NCI-H748 treated with DMSO at 0.1 percent for 48 hours (cell line): ENCODE measurements around the gene RUFY1.
A peak's percentile ranks its signal among the peaks of the same experiment; 100 is the strongest.
"Not testable (repeated sequence)": the region's sequence is repeated elsewhere in the genome, so short reads cannot be mapped to it uniquely, and the experiment has no call there.

Experiments used
- DNase-seq: peaks from one replicate; lab custom pipeline; 2025; lab: John Stamatoyannopoulos, UW

Gene RUFY1

DNA sequence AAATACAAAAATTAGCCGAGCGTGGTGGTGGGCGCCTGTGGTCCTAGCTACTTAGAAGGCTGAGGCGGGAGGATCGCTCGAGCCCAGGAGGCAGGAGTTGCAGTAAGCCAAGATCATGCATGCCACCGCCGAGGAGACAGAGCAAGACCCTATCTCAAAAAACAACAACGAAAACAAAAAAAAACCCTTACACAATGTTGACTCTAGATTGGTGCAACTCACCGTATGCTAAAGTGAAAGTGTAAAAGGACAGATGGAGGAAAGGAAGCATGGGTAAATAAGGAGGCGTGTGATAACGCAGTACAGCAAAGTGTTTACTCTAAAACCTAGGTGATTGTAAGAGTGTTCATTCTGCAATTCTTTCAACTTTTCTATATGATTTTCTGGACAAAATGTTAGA lies 15.9 kb upstream of the RUFY1 start:
- DNase-seq: no peak

DNA sequence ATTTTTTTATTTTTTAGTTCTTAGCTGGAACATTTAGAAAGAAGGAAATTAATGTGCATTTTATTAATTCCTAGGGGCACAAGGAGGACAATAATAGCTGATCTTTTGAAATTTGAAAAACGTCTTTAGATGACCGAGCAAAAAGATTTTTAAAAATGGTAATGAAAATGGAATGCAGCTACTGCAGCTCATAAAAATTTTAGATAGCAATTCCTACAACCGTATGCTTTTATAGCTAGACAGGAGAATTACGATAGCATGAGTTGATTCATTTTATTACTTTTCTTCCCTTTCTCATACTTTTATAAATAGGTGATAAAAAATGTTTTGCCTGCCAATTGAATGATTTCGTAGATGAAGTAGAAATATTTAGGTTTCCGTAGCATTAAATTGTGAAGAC lies 13.7 kb upstream of the RUFY1 start:
- DNase-seq: no peak

DNA sequence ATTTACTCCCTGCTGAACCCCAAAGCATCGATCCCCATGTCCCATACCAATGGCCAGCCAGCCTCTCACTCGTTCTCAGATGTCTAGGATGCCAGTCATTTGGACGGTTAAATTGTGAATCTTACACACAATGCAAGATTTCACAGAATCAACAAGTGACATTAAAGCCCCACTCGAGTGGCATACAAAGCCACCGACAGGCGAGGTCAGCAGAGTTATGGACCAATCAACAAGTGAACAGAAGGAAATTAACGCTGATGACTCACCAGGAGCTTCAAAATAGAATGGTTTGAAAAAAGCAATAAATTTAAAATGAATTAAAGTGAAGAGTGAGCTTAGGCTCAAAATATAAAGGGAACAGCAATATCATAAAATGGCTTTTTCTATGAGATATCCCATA lies 8.2 kb upstream of the RUFY1 start:
- DNase-seq: no peak

DNA sequence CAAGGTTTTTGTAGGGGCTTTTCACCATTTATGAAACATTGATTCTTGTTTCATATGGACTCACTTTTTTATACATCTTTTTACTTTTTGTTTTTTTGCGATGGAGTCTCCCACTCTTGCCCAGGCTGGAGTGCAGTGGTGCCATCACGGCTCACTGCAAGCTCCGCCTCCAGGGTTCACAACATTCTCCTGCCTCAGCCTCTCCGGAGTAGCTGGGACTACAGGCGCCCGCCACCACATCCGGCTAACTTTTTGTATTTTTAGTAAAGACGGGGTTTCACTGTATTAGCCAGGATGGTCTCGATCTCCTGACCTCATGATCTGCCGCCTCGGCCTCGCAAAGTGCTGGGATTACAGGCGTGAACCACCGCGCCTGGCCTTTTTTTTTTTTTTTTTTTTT lies 7.1 kb upstream of the RUFY1 start:
- DNase-seq: not testable (repeated sequence)

DNA sequence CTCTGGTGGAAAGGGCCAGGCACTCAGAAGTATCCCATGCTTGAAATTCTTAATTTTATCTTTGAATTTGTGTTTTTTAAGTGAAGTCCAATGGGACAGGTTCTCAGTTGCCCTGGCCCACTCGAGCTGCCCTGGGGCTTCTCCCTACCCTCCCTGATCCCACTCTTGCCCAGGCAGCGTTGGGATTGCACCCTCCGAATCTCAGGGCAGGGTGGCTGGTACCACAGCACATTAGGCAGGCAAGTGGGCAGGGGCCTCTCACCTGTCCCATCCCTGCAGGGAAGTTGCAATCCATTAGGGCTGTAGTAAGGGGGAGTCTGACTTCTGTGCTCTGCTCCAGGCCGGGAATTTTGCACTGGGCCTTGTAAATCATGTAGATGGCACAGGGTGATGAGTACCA lies 2.7 kb downstream of the RUFY1 start:
- DNase-seq: no peak

DNA sequence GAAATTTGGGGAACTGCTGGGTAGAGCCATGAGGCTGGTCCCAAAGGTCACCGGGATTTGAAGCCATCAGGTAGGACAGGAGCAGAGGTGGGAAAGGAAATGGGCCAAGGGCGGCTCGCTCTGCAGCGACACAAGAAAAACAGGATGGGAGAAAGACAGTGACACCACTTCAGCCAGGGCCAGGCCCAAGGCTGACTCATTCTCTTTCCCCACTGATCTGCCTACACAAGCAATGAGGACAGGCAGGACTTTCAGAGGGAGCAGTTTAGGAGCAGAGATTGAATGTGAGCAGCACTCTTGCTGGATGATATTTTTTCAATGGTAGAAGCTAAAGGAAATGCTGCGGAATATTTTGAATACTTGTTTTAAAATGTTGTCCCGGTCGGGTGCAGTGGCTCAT lies 3.5 kb downstream of the RUFY1 start:
- DNase-seq: no peak

DNA sequence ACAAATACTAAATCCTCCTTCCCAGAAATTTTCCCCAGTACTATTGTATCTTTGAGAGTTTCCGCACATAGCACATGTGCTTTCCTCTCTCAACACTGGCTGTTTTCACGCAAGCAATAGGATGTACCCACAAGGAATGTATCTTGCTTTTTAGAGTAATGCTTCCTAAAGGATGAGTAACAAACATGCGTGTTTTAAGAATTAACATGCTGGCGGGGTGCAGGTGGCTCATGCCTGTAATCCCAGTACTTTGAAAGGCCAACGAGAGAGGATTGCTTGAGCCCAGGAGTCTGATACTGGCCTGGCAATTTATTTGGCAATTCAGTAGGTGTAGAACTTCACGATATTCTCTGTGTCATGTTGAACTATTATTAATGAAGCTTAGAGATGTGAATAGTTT lies 4.6 kb downstream of the RUFY1 start:
- no peak for DNase-seq

DNA sequence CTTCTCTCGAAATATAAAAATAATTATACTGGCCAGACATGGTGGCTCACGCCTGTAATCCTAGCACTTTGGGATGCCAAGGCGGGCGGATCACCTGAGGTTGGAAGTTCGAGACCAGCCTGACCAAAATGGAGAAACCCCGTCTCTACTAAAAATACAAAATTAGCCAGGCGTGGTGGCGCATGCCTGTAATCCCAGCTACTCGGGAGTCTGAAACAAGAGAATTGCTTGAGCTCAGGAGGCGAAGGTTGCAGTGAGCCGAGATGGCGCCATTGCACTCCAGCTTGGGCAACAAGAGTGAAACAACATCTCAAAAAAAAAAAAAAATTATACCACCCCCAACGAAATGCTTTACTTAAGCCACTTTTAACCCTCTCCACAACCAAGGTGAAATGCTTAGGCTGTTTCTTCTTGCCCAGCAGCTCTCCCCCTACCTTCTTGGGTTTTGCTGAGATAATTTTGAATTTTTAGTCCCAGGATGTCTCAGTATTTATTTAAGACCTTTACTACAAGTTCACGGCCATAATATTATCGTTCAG lies 8.0 kb downstream of the RUFY1 start:
- DNase-seq: not testable (repeated sequence)

DNA sequence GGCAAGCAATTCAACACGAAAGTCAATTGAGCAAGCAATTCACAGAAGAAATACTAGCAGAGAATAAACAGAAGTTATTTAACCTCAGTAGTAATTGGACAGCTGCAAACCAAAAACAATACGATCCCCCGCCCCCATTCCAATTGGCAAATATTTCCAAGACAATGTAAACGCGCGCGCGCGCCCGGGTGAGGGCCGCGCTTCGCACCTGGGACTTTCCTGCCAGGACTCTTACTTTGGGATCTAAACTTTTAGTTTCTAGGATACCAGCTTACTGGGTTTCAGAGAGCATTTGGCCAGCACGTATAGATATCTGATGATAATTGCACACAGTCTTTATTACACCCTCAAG lies 8.6 kb downstream of the RUFY1 start:
- DNase-seq: peak; percentile 74

DNA sequence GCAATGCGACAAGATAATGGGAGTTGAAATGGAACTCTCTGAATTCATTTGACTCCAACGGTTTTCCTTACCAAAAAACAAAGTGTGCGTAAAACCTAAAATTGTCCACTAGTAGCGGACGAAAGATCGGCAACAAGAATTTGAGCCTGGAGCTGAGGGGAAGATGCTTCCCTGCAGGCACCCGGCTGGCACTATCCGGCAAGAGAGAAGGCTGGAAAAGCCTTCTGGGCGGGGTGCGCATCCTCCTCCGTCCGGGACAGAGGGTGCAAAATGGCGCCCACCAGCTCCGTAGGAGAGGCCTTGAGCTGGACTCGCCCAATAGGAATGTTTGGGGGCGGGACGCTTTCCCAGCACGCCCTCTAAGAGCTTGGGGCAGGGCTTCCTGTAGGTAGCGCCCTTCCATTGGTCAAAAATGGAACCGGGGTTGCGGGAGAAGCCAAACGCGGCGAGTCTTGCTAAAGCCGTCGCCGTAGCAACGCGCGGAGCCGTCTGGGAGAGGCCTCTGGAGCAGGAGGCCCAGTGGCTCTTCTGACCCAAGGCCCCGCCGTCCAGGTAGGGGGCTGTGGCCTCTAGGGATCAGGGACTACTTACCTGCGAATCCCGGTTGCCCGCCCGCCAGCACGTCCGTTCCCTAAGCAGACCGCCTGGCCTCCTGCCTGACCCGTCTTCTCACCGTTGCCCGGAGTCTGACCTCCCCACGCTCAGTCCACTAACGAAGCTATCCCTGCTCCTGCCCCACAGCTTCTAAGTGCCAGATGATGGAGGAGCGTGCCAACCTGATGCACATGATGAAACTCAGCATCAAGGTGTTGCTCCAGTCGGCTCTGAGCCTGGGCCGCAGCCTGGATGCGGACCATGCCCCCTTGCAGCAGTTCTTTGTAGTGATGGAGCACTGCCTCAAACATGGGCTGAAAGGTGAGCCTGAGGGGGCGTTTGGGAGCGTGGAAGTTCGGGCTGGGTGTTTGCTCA lies 9.2 kb downstream of the RUFY1 start:
- DNase-seq: peak; percentile 95

DNA sequence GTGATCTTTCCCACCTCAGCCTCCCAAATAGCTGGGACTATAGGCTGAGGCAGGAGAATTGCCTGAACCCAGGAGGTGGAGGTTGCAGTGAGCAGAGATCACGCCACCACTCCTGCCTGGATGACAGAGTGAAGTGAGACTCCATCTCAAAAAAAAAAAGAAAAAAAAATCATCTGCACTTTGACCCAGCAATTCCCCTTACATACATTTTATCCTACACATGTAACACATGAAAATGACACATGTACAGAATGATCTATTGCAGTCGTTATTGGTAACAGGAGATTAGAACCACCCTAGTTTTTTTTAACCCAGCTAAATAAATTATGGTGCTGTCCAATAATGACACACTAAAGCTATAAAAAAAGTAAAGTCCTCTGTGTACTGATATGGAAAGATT lies 14.2 kb downstream of the RUFY1 start:
- DNase-seq: no peak

DNA sequence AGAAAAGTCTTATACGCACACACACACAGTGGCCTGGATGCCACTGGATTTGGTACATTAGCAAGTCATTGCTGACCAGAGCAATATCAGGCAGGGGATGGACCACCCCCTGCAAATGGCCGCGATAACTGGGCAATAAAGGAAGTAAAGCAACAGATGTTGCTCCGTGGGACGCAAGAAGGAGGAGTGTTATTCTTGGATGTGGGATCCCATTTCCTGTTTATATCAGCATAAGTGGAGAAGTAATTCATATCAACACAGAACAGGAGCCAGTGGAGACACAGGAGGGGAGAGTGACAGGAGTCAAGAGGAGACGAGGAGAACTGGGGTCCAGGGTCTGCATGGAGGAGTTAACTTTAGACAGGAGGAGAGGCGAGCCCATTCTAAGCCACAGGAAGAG lies 18.4 kb downstream of the RUFY1 start:
- DNase-seq: no peak

DNA sequence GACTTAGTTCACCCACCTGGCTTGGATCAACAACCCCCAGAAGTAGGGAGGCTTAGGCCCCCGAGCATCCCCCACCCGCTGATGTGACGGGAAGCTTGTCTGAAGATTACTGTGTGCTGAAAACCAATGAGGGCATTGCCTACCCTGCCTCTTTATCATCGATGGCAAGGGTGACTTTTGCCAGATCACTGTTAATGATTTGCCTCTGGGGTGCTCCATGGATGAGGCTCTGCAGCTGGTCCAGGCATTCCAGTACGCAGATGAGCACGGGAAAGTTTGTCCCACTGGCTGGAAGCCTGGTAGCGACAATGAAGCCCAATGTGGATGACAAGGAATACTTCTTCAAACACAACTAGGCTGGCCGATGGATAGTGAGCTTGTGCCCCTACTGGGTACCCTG lies 22.0 kb downstream of the RUFY1 start:
- no peak for DNase-seq

DNA sequence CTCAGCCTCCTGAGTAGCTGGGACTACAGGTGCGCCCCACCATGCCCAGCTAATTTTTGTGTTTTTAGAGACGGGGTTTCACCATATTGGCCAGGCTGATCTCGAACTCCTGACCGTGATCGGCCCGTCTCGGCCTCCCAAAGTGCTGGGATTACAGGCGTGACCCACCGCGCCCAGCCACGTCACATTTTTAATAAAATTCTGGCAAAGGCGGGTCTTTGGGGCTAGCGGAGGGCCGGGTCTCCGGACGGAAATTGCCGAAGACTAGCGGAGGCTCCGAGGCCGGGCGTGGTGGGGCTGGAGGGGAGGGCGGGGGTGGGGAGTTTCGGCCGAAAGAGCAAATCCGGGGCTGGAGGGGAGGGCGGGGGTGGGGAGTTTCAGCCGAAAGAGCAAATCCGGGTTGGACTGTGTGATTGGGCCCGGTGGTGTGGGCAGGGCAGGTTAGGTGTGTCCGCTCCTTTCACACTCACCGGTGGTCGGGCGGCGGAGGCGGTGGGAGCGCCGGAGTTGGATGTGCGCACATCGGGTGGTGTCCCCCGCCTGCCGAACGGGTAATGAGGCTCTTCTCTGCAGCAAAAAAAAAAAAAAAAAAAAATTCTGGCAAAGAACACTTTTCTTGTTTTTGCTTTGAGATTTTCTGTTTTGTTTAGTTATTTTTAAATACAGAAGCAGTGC lies 27.1 kb downstream of the RUFY1 start:
- no peak for DNase-seq

DNA sequence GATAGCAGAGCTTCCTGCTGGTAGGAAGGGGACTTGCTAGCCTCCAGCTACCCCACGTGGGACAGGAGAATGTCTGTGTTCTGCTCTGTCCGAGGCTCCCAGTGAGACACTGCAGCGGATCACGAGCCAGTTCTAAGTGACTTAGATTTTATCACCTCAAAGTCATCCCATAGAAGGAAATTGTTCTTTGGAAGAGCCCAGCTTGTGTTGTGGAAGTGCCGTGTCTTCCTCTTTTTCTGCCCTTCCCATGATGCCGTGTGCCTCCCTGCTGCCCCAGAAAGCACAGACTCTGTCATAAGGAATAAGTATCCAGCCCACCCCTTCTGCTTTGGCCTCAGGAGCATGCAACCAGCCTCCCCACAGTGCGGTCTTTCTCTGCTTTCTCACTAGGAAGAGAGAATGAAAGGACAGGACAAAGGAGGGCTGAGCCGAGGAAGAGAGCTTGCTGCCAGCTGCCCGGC lies 35.6 kb downstream of the RUFY1 start:
- DNase-seq: no peak

DNA sequence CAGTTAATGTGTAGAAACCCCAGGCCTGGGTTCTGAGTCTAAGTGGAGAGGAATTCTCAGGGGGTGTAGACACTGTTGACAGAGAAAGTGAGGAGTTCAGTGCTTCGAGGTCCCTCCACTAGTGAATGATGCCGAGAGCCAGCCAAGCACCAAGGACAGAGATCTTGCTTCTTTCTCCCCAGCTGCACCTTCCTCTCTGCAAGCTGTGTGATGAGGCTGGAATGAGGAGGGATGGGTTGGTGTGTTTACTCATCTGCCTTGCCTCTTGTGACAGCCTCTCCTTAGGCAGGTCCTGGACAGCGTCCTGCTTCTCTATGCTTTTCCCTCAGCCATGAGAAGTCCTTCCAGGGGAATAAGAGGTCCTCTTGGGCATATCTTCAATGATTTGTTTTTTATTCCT lies 37.8 kb downstream of the RUFY1 start:
- DNase-seq: no peak

DNA sequence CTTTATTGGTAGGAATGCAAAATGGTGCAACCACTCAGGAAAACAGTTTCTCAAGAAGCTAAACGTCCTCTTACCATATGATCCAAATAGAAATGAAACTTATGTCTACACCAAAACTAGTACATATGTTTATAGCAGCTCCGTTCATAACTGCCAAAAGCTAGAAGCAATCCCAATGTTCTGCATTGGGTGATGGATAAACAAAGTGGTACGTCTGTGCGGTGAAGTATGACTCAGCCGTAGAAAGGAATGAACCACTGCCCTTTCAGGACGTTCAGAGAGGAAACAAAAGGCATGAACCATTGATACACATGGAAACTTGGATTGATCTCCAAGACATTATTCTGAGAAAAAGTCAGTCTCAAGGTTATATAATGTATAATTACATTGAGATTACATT lies 45.6 kb downstream of the RUFY1 start:
- DNase-seq: no peak

DNA sequence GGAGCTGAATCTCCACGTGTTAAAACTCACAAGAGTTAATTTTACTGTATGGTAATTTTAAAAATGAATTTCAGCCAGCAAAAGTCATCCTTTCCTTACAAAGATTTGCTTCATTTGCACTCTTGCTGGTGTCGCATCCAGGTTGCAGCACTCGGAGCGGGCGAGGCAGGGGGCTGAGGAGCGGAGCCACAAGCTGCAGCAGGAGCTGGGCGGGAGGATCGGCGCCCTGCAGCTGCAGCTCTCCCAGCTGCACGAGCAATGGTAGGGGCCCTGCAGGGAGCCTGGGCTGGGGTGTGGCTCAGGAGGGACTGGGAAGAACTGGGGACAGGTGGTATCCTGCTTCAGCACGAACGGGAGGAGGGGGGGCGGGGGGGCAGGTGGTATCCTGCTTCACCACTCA lies 46.1 kb downstream of the RUFY1 start:
- DNase-seq: no peak

DNA sequence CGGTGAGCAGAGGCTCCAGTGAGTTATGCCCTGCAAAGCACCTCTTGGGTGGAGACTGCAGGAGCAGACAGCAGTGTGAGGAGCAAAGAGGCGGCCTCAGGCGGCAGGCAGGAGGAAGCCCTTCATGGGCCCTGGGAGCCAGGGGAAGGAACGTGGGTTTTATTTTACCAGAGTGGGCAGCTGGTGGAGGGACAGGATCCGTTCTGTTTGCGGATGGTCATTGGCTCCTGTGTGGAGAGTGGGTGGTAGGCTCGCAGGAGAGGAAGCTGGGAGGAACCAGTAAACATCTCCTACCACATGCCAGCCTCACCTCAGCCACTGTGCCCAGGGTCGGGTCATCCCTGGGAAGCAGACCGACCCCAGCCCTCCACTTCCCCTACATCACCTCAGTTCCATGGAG lies 48.7 kb downstream of the RUFY1 start:
- DNase-seq: no peak

DNA sequence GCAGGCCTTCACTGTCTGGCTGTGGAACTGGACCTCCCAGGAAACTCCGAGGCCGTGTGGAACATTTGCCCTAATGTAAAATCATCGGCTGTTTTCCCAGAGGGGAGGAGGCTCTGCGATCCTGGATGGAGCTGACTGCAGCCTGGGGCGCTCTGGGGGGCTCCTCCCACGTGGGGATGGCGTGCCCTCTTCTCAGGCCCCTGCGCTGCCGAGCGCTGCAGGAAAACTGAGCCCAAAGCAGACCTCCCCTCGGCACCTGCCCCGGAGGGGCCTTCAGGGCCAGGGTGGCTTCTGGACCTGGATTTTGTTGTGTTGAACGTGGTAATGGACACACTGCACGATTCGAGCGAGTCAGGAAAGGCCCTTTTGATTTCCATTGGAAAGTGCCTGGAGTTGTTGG lies 49.2 kb downstream of the RUFY1 start:
- no peak for DNase-seq

DNA sequence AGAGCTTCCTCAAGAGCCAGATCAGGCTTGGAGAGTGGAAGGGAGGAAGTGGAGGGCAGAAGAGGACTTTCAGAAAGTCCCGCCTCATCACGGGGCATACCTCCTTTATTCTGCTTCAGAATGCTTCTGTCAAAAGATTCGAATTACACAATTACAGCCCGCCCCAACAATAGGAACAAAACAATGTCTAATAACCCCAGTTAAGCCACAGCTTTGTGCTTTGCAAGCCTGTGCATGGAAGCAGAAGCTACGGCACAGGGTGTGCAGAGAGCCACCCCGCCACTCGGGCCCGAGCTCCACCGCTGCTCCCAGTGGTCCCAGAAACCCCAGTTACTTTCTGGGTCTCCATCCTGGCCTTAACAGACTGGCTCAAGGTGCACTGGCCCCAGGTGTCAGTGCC lies 49.6 kb downstream of the RUFY1 start:
- no peak for DNase-seq

DNA sequence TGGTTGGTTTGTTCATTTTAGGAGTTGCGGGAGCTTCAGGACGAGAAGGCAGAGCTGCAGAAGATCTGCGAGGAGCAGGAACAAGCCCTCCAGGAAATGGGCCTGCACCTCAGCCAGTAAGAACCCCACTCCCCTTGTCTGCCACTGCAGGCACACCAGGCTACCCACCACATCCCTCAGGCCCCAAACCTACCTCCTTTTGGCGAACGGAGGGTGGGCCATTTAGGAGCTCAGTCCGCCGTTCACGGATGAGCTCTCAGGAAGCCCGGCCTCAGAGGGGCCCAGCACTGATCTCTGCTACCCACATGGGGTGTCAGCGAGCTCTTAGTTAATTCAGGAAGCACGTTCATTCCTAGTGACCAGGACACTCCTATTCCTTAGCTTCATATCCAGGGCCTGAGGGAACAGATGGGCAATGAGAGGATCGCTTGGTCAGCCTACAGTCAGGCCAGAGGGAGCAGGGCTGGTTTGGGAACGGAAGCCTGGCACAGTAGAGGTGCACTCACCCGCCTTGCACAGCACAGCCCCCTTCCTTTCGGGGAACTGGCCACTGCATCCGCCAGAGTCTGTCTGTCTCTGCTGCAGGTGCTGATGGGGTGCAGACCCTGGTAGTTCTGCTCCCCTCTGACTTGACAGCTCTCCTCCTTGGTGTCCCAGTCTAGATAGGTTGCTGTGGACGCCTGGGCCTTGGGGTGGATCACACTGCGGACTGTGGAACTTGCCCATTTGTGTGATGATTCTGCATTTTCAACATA lies 51.7 kb downstream of the RUFY1 start:
- no peak for DNase-seq

DNA sequence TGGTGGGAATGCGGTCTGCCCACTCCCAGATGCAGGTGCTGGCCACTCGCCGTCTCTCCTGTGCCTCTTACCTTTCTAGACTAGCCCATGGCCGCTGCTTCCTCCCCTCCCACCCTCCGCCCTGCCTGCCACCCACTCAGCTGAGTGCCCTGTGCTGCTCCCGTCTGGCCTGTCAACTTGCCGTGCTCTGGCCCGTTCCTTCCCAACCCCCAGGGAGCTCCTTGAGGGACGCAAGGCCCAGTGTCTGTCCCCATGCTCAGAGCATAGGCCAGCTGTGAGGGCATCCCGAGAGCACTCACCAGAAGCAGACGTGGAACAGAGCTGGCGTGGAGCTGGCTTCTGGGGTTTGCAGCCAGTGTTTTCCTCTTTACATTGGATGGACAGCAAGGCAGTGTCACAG lies 53.0 kb downstream of the RUFY1 start:
- DNase-seq: no peak
